Liver (tissue), 9 donors: ENCODE results near the gene ARHGEF7. TPM values are rescaled to one million over a fixed set of nuclear protein-coding genes. Genes with fewer than 3 reads are reported as not detected.

ENCODE experiments used
- DNase-seq: peaks from one replicate; pipeline ENCODE4 v3.0.0-alpha.2; 2017; ENCODE audit warnings: low spot score
- H3K27ac ChIP-seq, 2 donors: one replicate each; pipeline ENCODE4 v1.7.0; 2013; ENCODE audit warnings: inconsistent platforms in 2 of 2, low read length in 2 of 2, control low read depth in 1 of 2, low read depth in 1 of 2, mild to moderate bottlenecking in 1 of 2
- H3K27me3 ChIP-seq, 4 donors: one replicate each; pipeline versions ENCODE4 v1.6.1 to v1.7.0; 2013; ENCODE audit warnings: low read length in 3 of 4, inconsistent platforms in 1 of 4, mild to moderate bottlenecking in 1 of 4, moderate library complexity in 1 of 4; ENCODE audit not compliant: control insufficient read depth in 4 of 4, insufficient read depth in 4 of 4
- H3K36me3 ChIP-seq, 4 donors: one replicate each; pipeline versions ENCODE4 v1.6.1 to v1.7.0; 2013; ENCODE audit warnings: low read length in 3 of 4, mild to moderate bottlenecking in 3 of 4, low read depth in 1 of 4, moderate library complexity in 1 of 4; ENCODE audit not compliant: control insufficient read depth in 4 of 4, insufficient read depth in 3 of 4
- H3K4me1 ChIP-seq, 4 donors: one replicate each; pipeline versions ENCODE4 v1.6.1 to v1.7.0; 2013; ENCODE audit warnings: low read length in 3 of 4, mild to moderate bottlenecking in 3 of 4, moderate library complexity in 1 of 4; ENCODE audit not compliant: control insufficient read depth in 4 of 4, insufficient read depth in 4 of 4
- H3K4me3 ChIP-seq, 3 donors: one replicate each; pipeline versions ENCODE4 v1.6.1 to v1.7.0; 2013; ENCODE audit warnings: low read length in 3 of 3, control low read depth in 1 of 3, low read depth in 1 of 3, mild to moderate bottlenecking in 1 of 3
- H3K9ac ChIP-seq, 2 donors: one replicate each; pipeline ENCODE4 v1.7.0; 2013; ENCODE audit warnings: low read length in 2 of 2, mild to moderate bottlenecking in 2 of 2, moderate library complexity in 2 of 2, control low read depth in 1 of 2, low read depth in 1 of 2
- H3K9me3 ChIP-seq, 4 donors: one replicate each; pipeline versions ENCODE4 v1.6.1 to v1.7.0; 2013; ENCODE audit warnings: low read length in 3 of 4; ENCODE audit not compliant: control insufficient read depth in 4 of 4
- EGR1 ChIP-seq, 2 donors: IDR thresholded peaks; 2 replicates each; pipeline ENCODE4 v1.6.1; 2016 to 2018; ENCODE audit warnings: antibody characterized with exemption in 2 of 2, low read depth in 2 of 2
- FOXA1 ChIP-seq: IDR thresholded peaks from 2 replicates; pipeline ENCODE4 v1.6.1; 2016; ENCODE audit warnings: antibody characterized with exemption
- FOXA2 ChIP-seq: IDR thresholded peaks from 2 replicates; pipeline ENCODE4 v1.6.1; 2016; ENCODE audit warnings: antibody characterized with exemption
- GABPA ChIP-seq, 2 donors: IDR thresholded peaks in 1 of 2; conservative IDR thresholded peaks in 1 of 2; 2 replicates each; pipeline ENCODE4 v1.6.1; 2016; ENCODE audit warnings: antibody characterized with exemption in 2 of 2, mild to moderate bottlenecking in 1 of 2, moderate library complexity in 1 of 2
- HNF4A ChIP-seq, 2 donors: conservative IDR thresholded peaks; 2 replicates each; pipeline ENCODE4 v1.6.1; 2016; ENCODE audit warnings: antibody characterized with exemption in 2 of 2, mild to moderate bottlenecking in 2 of 2
- HNF4G ChIP-seq: IDR thresholded peaks from 2 replicates; pipeline ENCODE4 v1.6.1; 2016; ENCODE audit warnings: antibody characterized with exemption
- JUND ChIP-seq, 2 donors: IDR thresholded peaks; 2 replicates each; pipeline ENCODE4 v1.6.1; 2016; ENCODE audit warnings: antibody characterized with exemption in 2 of 2
- NR2F2 ChIP-seq: IDR thresholded peaks from 2 replicates; pipeline ENCODE4 v1.6.1; 2016; ENCODE audit warnings: antibody characterized with exemption
- RAD21 ChIP-seq, 2 donors: IDR thresholded peaks; 2 replicates each; pipeline ENCODE4 v1.6.1; 2016; ENCODE audit warnings: antibody characterized with exemption in 2 of 2, mild to moderate bottlenecking in 2 of 2
- RXRA ChIP-seq, 2 donors: IDR thresholded peaks; 2 replicates each; pipeline ENCODE4 v1.6.1; 2017 to 2018; ENCODE audit warnings: antibody characterized with exemption in 2 of 2, mild to moderate bottlenecking in 1 of 2
- SP1 ChIP-seq: IDR thresholded peaks from 2 replicates; pipeline ENCODE4 v1.6.1; 2018; ENCODE audit warnings: antibody characterized with exemption, mild to moderate bottlenecking
- TAF1 ChIP-seq: conservative IDR thresholded peaks from 2 replicates; pipeline ENCODE4 v1.6.1; 2016; ENCODE audit warnings: antibody characterized with exemption, mild to moderate bottlenecking
- YY1 ChIP-seq: IDR thresholded peaks from 2 replicates; pipeline ENCODE4 v1.6.1; 2016; ENCODE audit warnings: antibody characterized with exemption, mild to moderate bottlenecking
- WGBS: extraction: QIAGEN DNeasy Blood & Tissue Kit; methylation state at CpG from one replicate; pipeline ENCODE4 v1.1.7; 2013; 5-methylcytosine and 5-hydroxymethylcytosine counted together
- polyA plus RNA-seq, 2 donors: library from polyadenylated mRNA; stranded (reverse) in 1 of 2; unstranded in 1 of 2; fragments of 200-250 nt in 1 of 2; fragments of >200 nt in 1 of 2; fragmentation: Nextera tagmentation in 1 of 2; extraction: Ambion mirVana in 1 of 2; gene quantifications; one replicate each; pipeline versions ENCODE4 v1.2.1 to v1.2.3, GENCODE V29; 2013 to 2015
- total RNA-seq, 2 donors: library from RNA; depleted of rRNA; stranded (reverse); fragments of >200 nt; gene quantifications; one replicate each; pipeline ENCODE4 v1.2.3, GENCODE V29; 2014
- TF ChIP-seq, protein P1 (sequence below): IDR thresholded peaks from 2 replicates; pipeline ENCODE4 v1.6.1; 2016; ENCODE audit warnings: antibody characterized with exemption
- TF ChIP-seq, protein P2 (sequence below): IDR thresholded peaks from 2 replicates; pipeline ENCODE4 v1.6.1; 2016; ENCODE audit warnings: antibody characterized with exemption
- TF ChIP-seq, protein P3 (sequence below): IDR thresholded peaks from 2 replicates; pipeline ENCODE4 v1.6.1; 2016; ENCODE audit warnings: antibody characterized with exemption
- TF ChIP-seq, protein P4 (sequence below): IDR thresholded peaks from 2 replicates; pipeline ENCODE4 v1.6.1; 2016; ENCODE audit warnings: antibody characterized with exemption, mild to moderate bottlenecking
- TF ChIP-seq, protein P5 (sequence below): fragments of 150-350 bp; IDR thresholded peaks from 2 replicates; pipeline ENCODE4 v1.5.1; 2017; ENCODE audit warnings: improper control_type of control experiment, low read depth, low read length; ENCODE audit not compliant: missing input control
- donor health status: healthy.
- donor health status: healthy.
- donor health status: healthy.
- donor health status: healthy.
- donor health status: healthy.

Gene ARHGEF7
- total and polyA plus RNA-seq, 4 donors = 10.3 to 37.5 (median 20.1) TPM

DNA sequence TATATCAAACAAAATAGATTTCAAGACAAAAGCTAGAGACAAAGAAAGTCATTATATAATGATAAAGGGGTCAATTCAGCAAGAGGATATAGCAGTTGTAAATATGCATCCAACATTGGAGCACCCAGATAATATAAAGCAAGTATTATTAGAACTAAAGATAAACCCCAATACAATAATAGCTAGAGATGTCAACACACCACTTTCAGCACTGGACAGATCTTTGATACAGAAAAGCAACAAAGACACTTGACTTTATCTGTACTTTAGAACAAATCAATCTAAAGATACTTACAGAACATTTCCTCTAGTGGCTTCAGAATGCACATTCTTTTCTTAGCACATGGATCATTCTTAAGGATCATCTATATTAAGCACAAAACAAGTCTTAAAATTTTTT, 146.2 kb downstream of the ARHGEF7 start (continued):
- TF ChIP-seq, protein P1, sequence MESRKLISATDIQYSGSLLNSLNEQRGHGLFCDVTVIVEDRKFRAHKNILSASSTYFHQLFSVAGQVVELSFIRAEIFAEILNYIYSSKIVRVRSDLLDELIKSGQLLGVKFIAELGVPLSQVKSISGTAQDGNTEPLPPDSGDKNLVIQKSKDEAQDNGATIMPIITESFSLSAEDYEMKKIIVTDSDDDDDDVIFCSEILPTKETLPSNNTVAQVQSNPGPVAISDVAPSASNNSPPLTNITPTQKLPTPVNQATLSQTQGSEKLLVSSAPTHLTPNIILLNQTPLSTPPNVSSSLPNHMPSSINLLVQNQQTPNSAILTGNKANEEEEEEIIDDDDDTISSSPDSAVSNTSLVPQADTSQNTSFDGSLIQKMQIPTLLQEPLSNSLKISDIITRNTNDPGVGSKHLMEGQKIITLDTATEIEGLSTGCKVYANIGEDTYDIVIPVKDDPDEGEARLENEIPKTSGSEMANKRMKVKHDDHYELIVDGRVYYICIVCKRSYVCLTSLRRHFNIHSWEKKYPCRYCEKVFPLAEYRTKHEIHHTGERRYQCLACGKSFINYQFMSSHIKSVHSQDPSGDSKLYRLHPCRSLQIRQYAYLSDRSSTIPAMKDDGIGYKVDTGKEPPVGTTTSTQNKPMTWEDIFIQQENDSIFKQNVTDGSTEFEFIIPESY = no peak

DNA sequence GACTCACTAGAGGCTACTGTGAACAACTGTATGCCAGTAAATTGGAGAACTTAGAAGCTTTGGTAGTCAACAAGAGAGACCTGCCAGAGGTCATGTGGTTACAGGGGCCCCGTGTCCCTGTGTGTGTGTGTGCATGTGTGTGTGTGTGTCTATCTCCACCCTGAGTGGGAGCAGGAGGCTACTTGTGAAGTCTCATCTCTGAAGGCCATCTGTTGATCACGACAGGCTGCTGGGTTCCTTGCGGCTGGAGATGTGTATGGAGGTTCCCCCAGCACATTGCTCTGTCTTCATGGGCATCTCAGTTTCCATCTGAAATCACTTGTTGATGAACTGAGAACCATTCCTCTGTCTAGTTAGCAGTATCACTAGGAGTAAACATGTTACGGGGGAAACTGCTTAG, 147.2 kb downstream of the ARHGEF7 start:
- no peak for DNase-seq
- Histone ChIP-seq H3K36me3 (peaks cover 2 to 30% (median 21%) of the 10 kb centered on the region in 4 donors), H3K27me3 (no peaks in the 10 kb centered on the region), H3K4me3 (no peak overlapping the region), H3K4me1 (no peaks in the 10 kb centered on the region), H3K9ac (no peak overlapping the region), H3K9me3 (no peaks in the 10 kb centered on the region), H3K27ac (no peak overlapping the region)
- WGBS = 95% methylated on average over 4 of the region's 4 CpGs
- TF ChIP-seq, protein P2, sequence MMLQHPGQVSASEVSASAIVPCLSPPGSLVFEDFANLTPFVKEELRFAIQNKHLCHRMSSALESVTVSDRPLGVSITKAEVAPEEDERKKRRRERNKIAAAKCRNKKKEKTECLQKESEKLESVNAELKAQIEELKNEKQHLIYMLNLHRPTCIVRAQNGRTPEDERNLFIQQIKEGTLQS = no peak
- TF ChIP-seq, protein P3, sequence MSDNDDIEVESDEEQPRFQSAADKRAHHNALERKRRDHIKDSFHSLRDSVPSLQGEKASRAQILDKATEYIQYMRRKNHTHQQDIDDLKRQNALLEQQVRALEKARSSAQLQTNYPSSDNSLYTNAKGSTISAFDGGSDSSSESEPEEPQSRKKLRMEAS = no peak
- no peak for TF ChIP-seq HNF4G
- no peak for TF ChIP-seq EGR1 (IDR thresholded peaks at IDR 0.05; ENCODE audit: low read depth in 2 of 2)
- no peak for TF ChIP-seq RAD21 (IDR thresholded peaks at IDR 0.05)
- no peak for TF ChIP-seq FOXA2
- TF ChIP-seq RXRA (IDR thresholded peaks at IDR 0.05) = no peak
- TF ChIP-seq TAF1 = no peak
- TF ChIP-seq YY1 = no peak
- TF ChIP-seq, protein P4, sequence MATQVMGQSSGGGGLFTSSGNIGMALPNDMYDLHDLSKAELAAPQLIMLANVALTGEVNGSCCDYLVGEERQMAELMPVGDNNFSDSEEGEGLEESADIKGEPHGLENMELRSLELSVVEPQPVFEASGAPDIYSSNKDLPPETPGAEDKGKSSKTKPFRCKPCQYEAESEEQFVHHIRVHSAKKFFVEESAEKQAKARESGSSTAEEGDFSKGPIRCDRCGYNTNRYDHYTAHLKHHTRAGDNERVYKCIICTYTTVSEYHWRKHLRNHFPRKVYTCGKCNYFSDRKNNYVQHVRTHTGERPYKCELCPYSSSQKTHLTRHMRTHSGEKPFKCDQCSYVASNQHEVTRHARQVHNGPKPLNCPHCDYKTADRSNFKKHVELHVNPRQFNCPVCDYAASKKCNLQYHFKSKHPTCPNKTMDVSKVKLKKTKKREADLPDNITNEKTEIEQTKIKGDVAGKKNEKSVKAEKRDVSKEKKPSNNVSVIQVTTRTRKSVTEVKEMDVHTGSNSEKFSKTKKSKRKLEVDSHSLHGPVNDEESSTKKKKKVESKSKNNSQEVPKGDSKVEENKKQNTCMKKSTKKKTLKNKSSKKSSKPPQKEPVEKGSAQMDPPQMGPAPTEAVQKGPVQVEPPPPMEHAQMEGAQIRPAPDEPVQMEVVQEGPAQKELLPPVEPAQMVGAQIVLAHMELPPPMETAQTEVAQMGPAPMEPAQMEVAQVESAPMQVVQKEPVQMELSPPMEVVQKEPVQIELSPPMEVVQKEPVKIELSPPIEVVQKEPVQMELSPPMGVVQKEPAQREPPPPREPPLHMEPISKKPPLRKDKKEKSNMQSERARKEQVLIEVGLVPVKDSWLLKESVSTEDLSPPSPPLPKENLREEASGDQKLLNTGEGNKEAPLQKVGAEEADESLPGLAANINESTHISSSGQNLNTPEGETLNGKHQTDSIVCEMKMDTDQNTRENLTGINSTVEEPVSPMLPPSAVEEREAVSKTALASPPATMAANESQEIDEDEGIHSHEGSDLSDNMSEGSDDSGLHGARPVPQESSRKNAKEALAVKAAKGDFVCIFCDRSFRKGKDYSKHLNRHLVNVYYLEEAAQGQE = no peak
- TF ChIP-seq SP1 = no peak
- no peak for TF ChIP-seq NR2F2
- TF ChIP-seq, protein P5, sequence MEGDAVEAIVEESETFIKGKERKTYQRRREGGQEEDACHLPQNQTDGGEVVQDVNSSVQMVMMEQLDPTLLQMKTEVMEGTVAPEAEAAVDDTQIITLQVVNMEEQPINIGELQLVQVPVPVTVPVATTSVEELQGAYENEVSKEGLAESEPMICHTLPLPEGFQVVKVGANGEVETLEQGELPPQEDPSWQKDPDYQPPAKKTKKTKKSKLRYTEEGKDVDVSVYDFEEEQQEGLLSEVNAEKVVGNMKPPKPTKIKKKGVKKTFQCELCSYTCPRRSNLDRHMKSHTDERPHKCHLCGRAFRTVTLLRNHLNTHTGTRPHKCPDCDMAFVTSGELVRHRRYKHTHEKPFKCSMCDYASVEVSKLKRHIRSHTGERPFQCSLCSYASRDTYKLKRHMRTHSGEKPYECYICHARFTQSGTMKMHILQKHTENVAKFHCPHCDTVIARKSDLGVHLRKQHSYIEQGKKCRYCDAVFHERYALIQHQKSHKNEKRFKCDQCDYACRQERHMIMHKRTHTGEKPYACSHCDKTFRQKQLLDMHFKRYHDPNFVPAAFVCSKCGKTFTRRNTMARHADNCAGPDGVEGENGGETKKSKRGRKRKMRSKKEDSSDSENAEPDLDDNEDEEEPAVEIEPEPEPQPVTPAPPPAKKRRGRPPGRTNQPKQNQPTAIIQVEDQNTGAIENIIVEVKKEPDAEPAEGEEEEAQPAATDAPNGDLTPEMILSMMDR = no peak
- TF ChIP-seq, protein P1 = no peak
- TF ChIP-seq HNF4A (conservative IDR thresholded peaks at IDR 0.05) = no peak
- no peak for TF ChIP-seq FOXA1
- no peak for TF ChIP-seq JUND (IDR thresholded peaks at IDR 0.05)
- no peak for TF ChIP-seq GABPA (IDR thresholded peaks at IDR 0.05 in 1 of 2, conservative IDR thresholded peaks at IDR 0.05 in 1 of 2)
